ENCODE data around the gene HSD17B3. TPM values are rescaled to one million over a fixed set of nuclear protein-coding genes. Genes with fewer than 3 reads are reported as not detected.

The HSD17B3 gene
- total RNA-seq (under 1 TPM in 1 of 2 donors, not detected in 1; 0.37 TPM), polyA plus RNA-seq (1 to 10 TPM in 1 of 2 donors, under 1 TPM in 1; 0.41 to 4.4 TPM)
- long read RNA-seq, donor 1: 0 reads
- long read RNA-seq, donor 2: 0 reads
- long read RNA-seq, donor 3: 0 reads
- long read RNA-seq, donor 4: 0 reads
- long read RNA-seq, donor 5: 0 reads

- no peak for DNase-seq
- WGBS, 2 donors: 89 to 90% methylated on average over 6 of the region's 6 CpGs
- H3K27me3 ChIP-seq (ENCODE audit: control insufficient read depth in 3 of 3, insufficient read depth in 3 of 3, low read length in 2 of 3): no peaks in the 10 kb centered on the region
- no peak for ATAC-seq (ENCODE audit: insufficient read depth, low FRiP score)
- H3K9ac ChIP-seq (ENCODE audit: insufficient read depth in 1 of 2, low read length in 2 of 2): no peak within 1 kb of the TSS
- no peak within 1 kb of the TSS for H3K4me3 ChIP-seq
- H3K27ac ChIP-seq (ENCODE audit: low read depth in 1 of 2, low read length in 1 of 2): no peak within 1 kb of the TSS
- no peaks in the 10 kb centered on the region for H3K36me3 ChIP-seq (ENCODE audit: control insufficient read depth in 4 of 4, insufficient read depth in 4 of 4, low read length in 4 of 4)
- H3K4me1 ChIP-seq (ENCODE audit: control insufficient read depth in 5 of 5, insufficient read depth in 5 of 5, low read length in 5 of 5): no peaks in the 10 kb centered on the region
- TF ChIP-seq CTCF (IDR thresholded peaks at IDR 0.05; ENCODE audit: control extremely low read depth, extremely low read depth): no peak
- H3K9me3 ChIP-seq (ENCODE audit: control insufficient read depth in 4 of 4, insufficient read depth in 3 of 4, low read length in 3 of 4): peaks cover 0 to 3% (median 0%) of the 10 kb centered on the region in 4 donors
Observed at GRCh38 chr9:96302021-96302420, at the start of gene HSD17B3. TSS of gene HSD17B3 (minus strand) at chr9:96302176. CDS start at chr9:96302104, 72 bp downstream.

DNA sequence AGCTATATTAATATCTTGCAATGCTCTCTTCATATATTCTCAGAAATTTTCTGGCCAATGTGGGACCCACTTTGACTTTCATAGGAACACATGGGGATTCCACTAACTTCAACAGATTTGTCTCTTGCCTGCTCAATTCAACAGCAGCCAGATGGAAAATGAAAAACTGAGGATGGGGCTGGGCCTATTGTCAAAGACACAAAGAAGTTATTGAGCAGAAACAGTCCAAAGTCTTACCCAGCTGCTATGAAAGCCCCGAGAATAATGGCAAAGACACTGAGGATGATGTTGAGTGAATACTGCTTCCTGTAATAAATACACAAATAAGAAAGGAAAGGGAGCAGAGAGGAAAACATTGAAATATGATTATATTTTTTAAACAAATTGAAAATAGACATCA, 48.9 kb upstream of the HSD17B3 start:
- Histone ChIP-seq H3K4me1 (ENCODE audit: control insufficient read depth in 5 of 5, insufficient read depth in 5 of 5, low read length in 5 of 5) (no peaks in the 10 kb centered on the region), H3K27me3 (ENCODE audit: control insufficient read depth in 3 of 3, insufficient read depth in 3 of 3, low read length in 2 of 3) (no peaks in the 10 kb centered on the region), H3K9ac (ENCODE audit: insufficient read depth in 1 of 2, low read length in 2 of 2) (no peak overlapping the region), H3K27ac (ENCODE audit: low read depth in 1 of 2, low read length in 1 of 2) (no peak overlapping the region), H3K4me3 (no peak overlapping the region), H3K9me3 (ENCODE audit: control insufficient read depth in 4 of 4, insufficient read depth in 3 of 4, low read length in 3 of 4) (peaks cover 0 to 5% (median 0%) of the 10 kb centered on the region in 4 donors), H3K36me3 (ENCODE audit: control insufficient read depth in 4 of 4, insufficient read depth in 4 of 4, low read length in 4 of 4) (peaks cover 7 to 12% (median 7%) of the 10 kb centered on the region in 4 donors)
- 81 to 96% methylated on average over 1 of the region's 1 CpG for WGBS, 2 donors
- no peak for ATAC-seq (ENCODE audit: insufficient read depth, low FRiP score)
- TF ChIP-seq CTCF (IDR thresholded peaks at IDR 0.05; ENCODE audit: control extremely low read depth, extremely low read depth): no peak
- no peak for DNase-seq

DNA sequence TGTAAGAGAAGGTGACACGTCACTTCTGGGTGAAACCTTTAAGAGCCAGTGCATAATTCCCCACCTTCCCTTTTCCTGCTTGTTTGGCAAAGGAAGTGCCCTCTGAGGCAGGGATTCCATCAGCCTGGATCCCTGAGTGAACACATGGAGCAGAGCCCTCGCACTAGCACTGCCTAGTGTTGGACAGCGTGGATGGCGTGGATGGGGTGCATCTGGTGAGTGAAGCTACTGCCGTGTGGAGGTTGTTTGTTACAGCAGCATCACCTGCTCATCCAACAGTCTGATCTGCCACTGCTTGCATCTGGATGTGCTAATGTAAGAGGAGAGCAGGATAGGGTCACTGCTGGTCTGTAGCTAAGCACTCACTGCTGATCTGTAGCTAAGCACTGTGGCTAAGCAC, 46.3 kb upstream of the HSD17B3 start:
- no peak overlapping the region for H3K27ac ChIP-seq (ENCODE audit: low read depth in 1 of 2, low read length in 1 of 2)
- peaks cover 6 to 12% (median 9%) of the 10 kb centered on the region in 4 donors for H3K36me3 ChIP-seq (ENCODE audit: control insufficient read depth in 4 of 4, insufficient read depth in 4 of 4, low read length in 4 of 4)
- H3K9me3 ChIP-seq (ENCODE audit: control insufficient read depth in 4 of 4, insufficient read depth in 3 of 4, low read length in 3 of 4): peaks cover 0 to 5% (median 0%) of the 10 kb centered on the region in 4 donors
- 99% methylated on average over 5 of the region's 5 CpGs for WGBS, 2 donors
- peaks cover 0 to 9% (median 5%) of the 10 kb centered on the region in 5 donors for H3K4me1 ChIP-seq (ENCODE audit: control insufficient read depth in 5 of 5, insufficient read depth in 5 of 5, low read length in 5 of 5)
- H3K9ac ChIP-seq (ENCODE audit: insufficient read depth in 1 of 2, low read length in 2 of 2): no peak overlapping the region
- no peak for ATAC-seq (ENCODE audit: insufficient read depth, low FRiP score)
- no peak overlapping the region for H3K4me3 ChIP-seq
- H3K27me3 ChIP-seq (ENCODE audit: control insufficient read depth in 3 of 3, insufficient read depth in 3 of 3, low read length in 2 of 3): no peaks in the 10 kb centered on the region
- no peak for DNase-seq
- TF ChIP-seq CTCF (IDR thresholded peaks at IDR 0.05; ENCODE audit: control extremely low read depth, extremely low read depth): no peak

GRCh38 chr9:96345551-96345950, 43.6 kb upstream of the HSD17B3 start:
- Histone ChIP-seq H3K36me3 (ENCODE audit: control insufficient read depth in 4 of 4, insufficient read depth in 4 of 4, low read length in 4 of 4) (peaks cover 5 to 10% (median 7%) of the 10 kb centered on the region in 4 donors), H3K27ac (ENCODE audit: low read depth in 1 of 2, low read length in 1 of 2) (no peak overlapping the region)
- no peak for ATAC-seq (ENCODE audit: insufficient read depth, low FRiP score)

More at GRCh38 chr9:96345551-96345950, 43.6 kb upstream of the HSD17B3 start:
- no peaks in the 10 kb centered on the region for H3K27me3 ChIP-seq (ENCODE audit: control insufficient read depth in 3 of 3, insufficient read depth in 3 of 3, low read length in 2 of 3)
- H3K9me3 ChIP-seq (ENCODE audit: control insufficient read depth in 4 of 4, insufficient read depth in 3 of 4, low read length in 3 of 4): peaks cover 0 to 5% (median 0%) of the 10 kb centered on the region in 4 donors
- H3K4me1 ChIP-seq (ENCODE audit: control insufficient read depth in 5 of 5, insufficient read depth in 5 of 5, low read length in 5 of 5): peaks cover 0 to 22% (median 5%) of the 10 kb centered on the region in 5 donors
- no peak for DNase-seq
- no peak overlapping the region for H3K9ac ChIP-seq (ENCODE audit: insufficient read depth in 1 of 2, low read length in 2 of 2)
- H3K4me3 ChIP-seq: no peak overlapping the region
- WGBS, 2 donors: 92 to 95% methylated on average over 9 of the region's 9 CpGs
- no peak for TF ChIP-seq CTCF (IDR thresholded peaks at IDR 0.05; ENCODE audit: control extremely low read depth, extremely low read depth)
